Measurements from ENCODE around the gene NPFFR1.

Gene NPFFR1

GRCh38 chr10:70315276-70315675, 31.5 kb upstream of the NPFFR1 start:
- H3K9me3 ChIP-seq (ENCODE audit: control insufficient read depth, insufficient read depth, low read length): no peaks in the 10 kb centered on the region
- H3K27ac ChIP-seq (ENCODE audit: low read length): no peak overlapping the region
- no peaks in the 10 kb centered on the region for H3K36me3 ChIP-seq (ENCODE audit: control insufficient read depth, insufficient read depth, low read length)
- DNase-seq (ENCODE audit: low read depth, low spot score): no peak
- H3K4me1 ChIP-seq (ENCODE audit: control insufficient read depth, insufficient read depth, low read length): no peaks in the 10 kb centered on the region
- H3K4me3 ChIP-seq (ENCODE audit: low read length): no peak overlapping the region
- WGBS (ENCODE audit: insufficient coverage, insufficient read length): no CpG with 5 or more reads among the region's 2 CpGs
- no peaks in the 10 kb centered on the region for H3K27me3 ChIP-seq (ENCODE audit: control insufficient read depth, insufficient read depth, low read length)

GRCh38 chr10:70312972-70313371, 29.2 kb upstream of the NPFFR1 start:
- no peaks in the 10 kb centered on the region for H3K4me1 ChIP-seq (ENCODE audit: control insufficient read depth, insufficient read depth, low read length)
- no peak overlapping the region for H3K27ac ChIP-seq (ENCODE audit: low read length)
- no peak for DNase-seq (ENCODE audit: low read depth, low spot score)
- no peaks in the 10 kb centered on the region for H3K27me3 ChIP-seq (ENCODE audit: control insufficient read depth, insufficient read depth, low read length)
- WGBS (ENCODE audit: insufficient coverage, insufficient read length): no CpG with 5 or more reads among the region's 4 CpGs
- H3K9me3 ChIP-seq (ENCODE audit: control insufficient read depth, insufficient read depth, low read length): no peaks in the 10 kb centered on the region
- no peaks in the 10 kb centered on the region for H3K36me3 ChIP-seq (ENCODE audit: control insufficient read depth, insufficient read depth, low read length)
- no peak overlapping the region for H3K4me3 ChIP-seq (ENCODE audit: low read length)

GRCh38 chr10:70312249-70312648, 28.4 kb upstream of the NPFFR1 start:
- WGBS (ENCODE audit: insufficient coverage, insufficient read length): no CpG with 5 or more reads among the region's 5 CpGs

GRCh38 chr10:70311698-70312097, 27.9 kb upstream of the NPFFR1 start:
- no peaks in the 10 kb centered on the region for H3K4me1 ChIP-seq (ENCODE audit: control insufficient read depth, insufficient read depth, low read length)
- no CpG with 5 or more reads among the region's 3 CpGs for WGBS (ENCODE audit: insufficient coverage, insufficient read length)
- H3K36me3 ChIP-seq (ENCODE audit: control insufficient read depth, insufficient read depth, low read length): no peaks in the 10 kb centered on the region
- no peak for DNase-seq (ENCODE audit: low read depth, low spot score)
- H3K27me3 ChIP-seq (ENCODE audit: control insufficient read depth, insufficient read depth, low read length): no peaks in the 10 kb centered on the region
- no peak overlapping the region for H3K4me3 ChIP-seq (ENCODE audit: low read length)
- no peak overlapping the region for H3K27ac ChIP-seq (ENCODE audit: low read length)
- no peaks in the 10 kb centered on the region for H3K9me3 ChIP-seq (ENCODE audit: control insufficient read depth, insufficient read depth, low read length)

More at GRCh38 chr10:70312249-70312648, 28.4 kb upstream of the NPFFR1 start:
- H3K36me3 ChIP-seq (ENCODE audit: control insufficient read depth, insufficient read depth, low read length): no peaks in the 10 kb centered on the region
- no peaks in the 10 kb centered on the region for H3K9me3 ChIP-seq (ENCODE audit: control insufficient read depth, insufficient read depth, low read length)
- H3K27ac ChIP-seq (ENCODE audit: low read length): no peak overlapping the region
- no peak for DNase-seq (ENCODE audit: low read depth, low spot score)
- H3K4me1 ChIP-seq (ENCODE audit: control insufficient read depth, insufficient read depth, low read length): no peaks in the 10 kb centered on the region
- H3K4me3 ChIP-seq (ENCODE audit: low read length): no peak overlapping the region
- H3K27me3 ChIP-seq (ENCODE audit: control insufficient read depth, insufficient read depth, low read length): no peaks in the 10 kb centered on the region

- no peaks in the 10 kb centered on the region for H3K4me1 ChIP-seq (ENCODE audit: control insufficient read depth, insufficient read depth, low read length)
- no peaks in the 10 kb centered on the region for H3K9me3 ChIP-seq (ENCODE audit: control insufficient read depth, insufficient read depth, low read length)
- H3K36me3 ChIP-seq (ENCODE audit: control insufficient read depth, insufficient read depth, low read length): no peaks in the 10 kb centered on the region
- H3K27ac ChIP-seq (ENCODE audit: low read length): no peak overlapping the region
- H3K4me3 ChIP-seq (ENCODE audit: low read length): no peak overlapping the region
- no peaks in the 10 kb centered on the region for H3K27me3 ChIP-seq (ENCODE audit: control insufficient read depth, insufficient read depth, low read length)
- DNase-seq (ENCODE audit: low read depth, low spot score): no peak
- WGBS (ENCODE audit: insufficient coverage, insufficient read length): no CpG with 5 or more reads among the region's 7 CpGs
These were observed 25.9 kb upstream of the NPFFR1 start for GRCh38 chr10:70309661-70310060.

- WGBS (ENCODE audit: insufficient coverage, insufficient read length): no CpG with 5 or more reads among the region's 19 CpGs
- no peak overlapping the region for H3K4me3 ChIP-seq (ENCODE audit: low read length)
- H3K27me3 ChIP-seq (ENCODE audit: control insufficient read depth, insufficient read depth, low read length): no peaks in the 10 kb centered on the region
- no peaks in the 10 kb centered on the region for H3K4me1 ChIP-seq (ENCODE audit: control insufficient read depth, insufficient read depth, low read length)
- no peaks in the 10 kb centered on the region for H3K9me3 ChIP-seq (ENCODE audit: control insufficient read depth, insufficient read depth, low read length)
- no peak overlapping the region for H3K27ac ChIP-seq (ENCODE audit: low read length)
- H3K36me3 ChIP-seq (ENCODE audit: control insufficient read depth, insufficient read depth, low read length): no peaks in the 10 kb centered on the region
- no peak for DNase-seq (ENCODE audit: low read depth, low spot score)
These were observed 24.6 kb upstream of the NPFFR1 start for GRCh38 chr10:70308121-70309060.

- H3K36me3 ChIP-seq (ENCODE audit: control insufficient read depth, insufficient read depth, low read length): no peaks in the 10 kb centered on the region
- no CpG with 5 or more reads among the region's 5 CpGs for WGBS (ENCODE audit: insufficient coverage, insufficient read length)
- H3K27ac ChIP-seq (ENCODE audit: low read length): no peak overlapping the region
- no peak overlapping the region for H3K4me3 ChIP-seq (ENCODE audit: low read length)
- H3K4me1 ChIP-seq (ENCODE audit: control insufficient read depth, insufficient read depth, low read length): no peaks in the 10 kb centered on the region
- no peak for DNase-seq (ENCODE audit: low read depth, low spot score)
- H3K9me3 ChIP-seq (ENCODE audit: control insufficient read depth, insufficient read depth, low read length): no peaks in the 10 kb centered on the region
- no peaks in the 10 kb centered on the region for H3K27me3 ChIP-seq (ENCODE audit: control insufficient read depth, insufficient read depth, low read length)
These were observed 23.2 kb upstream of the NPFFR1 start for GRCh38 chr10:70306886-70307520.

- Histone ChIP-seq H3K27ac (ENCODE audit: low read length) (no peak overlapping the region), H3K4me3 (ENCODE audit: low read length) (no peak overlapping the region), H3K9me3 (ENCODE audit: control insufficient read depth, insufficient read depth, low read length) (no peaks in the 10 kb centered on the region), H3K36me3 (ENCODE audit: control insufficient read depth, insufficient read depth, low read length) (no peaks in the 10 kb centered on the region), H3K27me3 (ENCODE audit: control insufficient read depth, insufficient read depth, low read length) (no peaks in the 10 kb centered on the region), H3K4me1 (ENCODE audit: control insufficient read depth, insufficient read depth, low read length) (no peaks in the 10 kb centered on the region)
- DNase-seq (ENCODE audit: low read depth, low spot score): no peak
- no CpG with 5 or more reads among the region's 4 CpGs for WGBS (ENCODE audit: insufficient coverage, insufficient read length)
These were observed 22.4 kb upstream of the NPFFR1 start for GRCh38 chr10:70306181-70306705.

- no peak for DNase-seq (ENCODE audit: low read depth, low spot score)
- H3K27me3 ChIP-seq (ENCODE audit: control insufficient read depth, insufficient read depth, low read length): no peaks in the 10 kb centered on the region
- no CpG with 5 or more reads among the region's 2 CpGs for WGBS (ENCODE audit: insufficient coverage, insufficient read length)
- no peaks in the 10 kb centered on the region for H3K36me3 ChIP-seq (ENCODE audit: control insufficient read depth, insufficient read depth, low read length)
- H3K27ac ChIP-seq (ENCODE audit: low read length): no peak overlapping the region
- no peaks in the 10 kb centered on the region for H3K9me3 ChIP-seq (ENCODE audit: control insufficient read depth, insufficient read depth, low read length)
- H3K4me1 ChIP-seq (ENCODE audit: control insufficient read depth, insufficient read depth, low read length): no peaks in the 10 kb centered on the region
- H3K4me3 ChIP-seq (ENCODE audit: low read length): no peak overlapping the region
These were observed 19.9 kb upstream of the NPFFR1 start for GRCh38 chr10:70303730-70304129.

- no peak overlapping the region for H3K4me3 ChIP-seq (ENCODE audit: low read length)
- 100% methylated on average over 2 of the region's 3 CpGs for WGBS (ENCODE audit: insufficient coverage, insufficient read length)
- DNase-seq (ENCODE audit: low read depth, low spot score): no peak
These were observed 18.5 kb upstream of the NPFFR1 start for GRCh38 chr10:70302292-70302691.

More at GRCh38 chr10:70302292-70302691, 18.5 kb upstream of the NPFFR1 start:
- H3K36me3 ChIP-seq (ENCODE audit: control insufficient read depth, insufficient read depth, low read length): no peaks in the 10 kb centered on the region
- no peaks in the 10 kb centered on the region for H3K27me3 ChIP-seq (ENCODE audit: control insufficient read depth, insufficient read depth, low read length)
- no peaks in the 10 kb centered on the region for H3K4me1 ChIP-seq (ENCODE audit: control insufficient read depth, insufficient read depth, low read length)
- H3K9me3 ChIP-seq (ENCODE audit: control insufficient read depth, insufficient read depth, low read length): no peaks in the 10 kb centered on the region
- no peak overlapping the region for H3K27ac ChIP-seq (ENCODE audit: low read length)

All from iPS DF 6.9 (cell line).